ACC112 (cell line): Measurements from ENCODE around the gene NDEL1.

Experiments used
- H2AFZ ChIP-seq: fragments of 200-600 bp; sonication (generic); one replicate; pipeline ENCODE4 v1.6.0; 2017; ENCODE audit warnings: antibody characterized with exemption, low read length; ENCODE audit not compliant: unreplicated experiment
- H3K27ac ChIP-seq: fragments of 200-600 bp; sonication (generic); 2 replicates; pipeline ENCODE4 v1.5.1; 2014; ENCODE audit warnings: low read depth, mild to moderate bottlenecking, antibody characterized with exemption, low read length, moderate library complexity
- H3K27me3 ChIP-seq: fragments of 200-600 bp; sonication (generic); 2 replicates; pipeline ENCODE4 v1.6.1; 2014; ENCODE audit warnings: mild to moderate bottlenecking, antibody characterized with exemption, low read length, moderate library complexity, mixed read lengths; ENCODE audit not compliant: insufficient read depth
- H3K36me3 ChIP-seq: fragments of 200-600 bp; sonication (generic); 2 replicates; pipeline ENCODE4 v1.6.1; 2016; ENCODE audit warnings: mild to moderate bottlenecking, antibody characterized with exemption, low read length, moderate library complexity, mixed read lengths; ENCODE audit not compliant: insufficient read depth
- H3K4me1 ChIP-seq: fragments of 200-600 bp; sonication (generic); one replicate; pipeline ENCODE4 v1.6.1; 2016; ENCODE audit warnings: low read length, mixed read lengths; ENCODE audit not compliant: insufficient read depth, unreplicated experiment, control insufficient read depth
- H3K4me3 ChIP-seq: fragments of 200-600 bp; sonication (generic); 2 replicates; pipeline ENCODE4 v1.5.1; 2014; ENCODE audit warnings: mild to moderate bottlenecking, low read depth, low read length
- H3K79me2 ChIP-seq: fragments of 200-600 bp; sonication (generic); one replicate; pipeline ENCODE4 v1.6.0; 2016; ENCODE audit warnings: low read length; ENCODE audit not compliant: control insufficient read depth, unreplicated experiment, insufficient read depth

The NDEL1 gene

DNA sequence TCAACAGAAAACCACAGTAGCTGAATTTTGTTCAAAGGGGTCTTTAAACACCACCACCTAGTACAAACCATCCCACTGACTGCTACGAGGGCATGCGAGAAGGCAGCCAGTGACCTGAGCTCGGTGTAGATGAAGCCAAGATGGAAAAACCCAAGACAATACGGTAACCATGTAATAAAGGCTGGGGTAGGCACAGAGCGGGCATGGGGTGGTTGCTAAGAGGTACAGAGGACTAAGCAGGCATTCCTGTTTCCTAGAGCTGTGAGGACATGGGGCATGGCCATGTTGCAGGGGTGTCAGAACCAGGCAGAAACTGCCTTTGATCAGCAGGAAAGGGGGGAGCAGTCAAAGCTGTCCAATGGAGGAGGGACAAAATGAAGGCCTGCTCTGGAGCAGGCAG is 52.1 kb downstream of the NDEL1 start:
- Histone ChIP-seq H3K4me1 (peaks cover 16% of the 10 kb centered on the region), H3K36me3 (peaks cover 42% of the 10 kb centered on the region), H3K27ac (no peak overlapping the region), H3K79me2 (no peaks in the 10 kb centered on the region), H3K4me3 (no peak overlapping the region), H2AFZ (no peak overlapping the region), H3K27me3 (no peaks in the 10 kb centered on the region)

- no peaks in the 10 kb centered on the region for H3K27me3 ChIP-seq
- peak overlapping the region; percentile 65 for H3K27ac ChIP-seq
- no peaks in the 10 kb centered on the region for H3K79me2 ChIP-seq
- peaks cover 16% of the 10 kb centered on the region for H3K4me1 ChIP-seq
- H3K4me3 ChIP-seq: no peak overlapping the region
- no peak overlapping the region for H2AFZ ChIP-seq
- peaks cover 34% of the 10 kb centered on the region for H3K36me3 ChIP-seq
Observed at GRCh38 chr17:8488491-8488890, 52.8 kb downstream of the NDEL1 start.

- H3K36me3 ChIP-seq: peaks cover 30% of the 10 kb centered on the region
- no peaks in the 10 kb centered on the region for H3K27me3 ChIP-seq
Observed at GRCh38 chr17:8488901-8489300, 53.2 kb downstream of the NDEL1 start.

DNA sequence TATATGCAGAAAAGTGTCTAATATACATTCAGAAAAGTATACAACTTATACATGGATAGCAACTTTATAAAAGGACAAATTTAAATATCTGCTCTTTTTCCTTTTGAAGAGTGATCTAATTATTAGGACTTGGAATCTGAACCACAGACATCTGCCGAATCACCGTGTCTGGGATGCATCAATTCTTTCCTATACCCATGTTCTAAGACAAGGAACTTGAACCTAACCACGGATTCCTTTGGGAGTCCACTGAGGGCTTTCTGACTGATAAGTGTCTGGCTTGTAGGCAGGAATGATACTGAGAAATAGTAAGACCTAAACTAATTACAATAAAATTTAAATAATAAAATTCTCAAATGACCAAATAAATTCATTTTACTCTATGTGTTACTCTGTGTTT is 54.2 kb downstream of the NDEL1 start:
- peaks cover 16% of the 10 kb centered on the region for H3K4me1 ChIP-seq
- no peaks in the 10 kb centered on the region for H3K79me2 ChIP-seq
- H3K27me3 ChIP-seq: no peaks in the 10 kb centered on the region
- no peak overlapping the region for H3K27ac ChIP-seq
- H3K36me3 ChIP-seq: peaks cover 21% of the 10 kb centered on the region
- no peak overlapping the region for H3K4me3 ChIP-seq
- no peak overlapping the region for H2AFZ ChIP-seq

More at GRCh38 chr17:8488901-8489300, 53.2 kb downstream of the NDEL1 start:
- Histone ChIP-seq H3K79me2 (no peaks in the 10 kb centered on the region), H2AFZ (no peak overlapping the region), H3K4me3 (no peak overlapping the region), H3K4me1 (peaks cover 16% of the 10 kb centered on the region), H3K27ac (peak overlapping the region; percentile 65)

DNA sequence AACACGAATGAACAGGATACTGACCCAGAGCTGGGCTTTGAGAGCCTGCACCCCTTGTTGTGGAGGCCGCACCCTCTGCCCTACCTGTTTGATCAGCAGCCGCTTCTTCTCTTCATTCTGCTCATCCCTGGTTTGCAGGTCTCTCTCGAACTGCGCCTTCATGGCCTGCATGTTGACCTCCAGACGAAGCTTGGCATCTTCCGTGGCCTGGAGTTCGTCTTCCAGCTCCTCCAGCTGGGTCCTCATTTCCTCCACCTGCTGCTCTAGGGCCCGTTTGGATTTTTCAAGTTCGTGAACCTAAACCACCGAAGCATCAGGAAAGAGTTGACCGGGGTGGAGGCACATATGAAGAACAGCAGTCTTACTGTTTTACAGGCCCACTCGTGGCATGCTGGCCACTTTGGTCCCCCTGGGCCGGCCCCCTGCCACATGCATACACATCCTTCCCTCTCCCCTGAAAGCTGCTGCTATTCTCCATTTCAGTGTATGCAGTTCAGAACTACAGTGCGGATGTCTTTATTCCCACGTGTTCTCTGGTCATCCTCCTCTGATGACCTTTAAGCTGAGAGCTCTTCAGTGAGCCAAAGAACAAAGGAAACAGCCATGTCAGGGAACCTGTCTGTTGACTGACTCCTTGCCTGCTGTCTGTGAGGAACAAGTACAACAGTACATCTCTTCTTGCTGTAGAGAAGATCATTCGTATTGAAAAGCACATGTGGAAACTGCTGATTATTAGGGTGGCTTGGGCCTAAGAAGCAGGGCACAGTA is 54.8 kb downstream of the NDEL1 start:
- Histone ChIP-seq H3K27me3 (no peaks in the 10 kb centered on the region), H2AFZ (no peak overlapping the region), H3K4me1 (peaks cover 16% of the 10 kb centered on the region), H3K36me3 (peaks cover 17% of the 10 kb centered on the region), H3K27ac (no peak overlapping the region), H3K4me3 (no peak overlapping the region), H3K79me2 (no peaks in the 10 kb centered on the region)

- H3K27ac ChIP-seq: no peak overlapping the region
Observed at GRCh38 chr17:8492121-8492520, 56.4 kb downstream of the NDEL1 start.

GRCh38 chr17:8494021-8494420 is 58.3 kb downstream of the NDEL1 start:
- Histone ChIP-seq H3K79me2 (no peaks in the 10 kb centered on the region), H3K4me1 (peaks cover 9% of the 10 kb centered on the region), H3K27me3 (no peaks in the 10 kb centered on the region), H2AFZ (no peak overlapping the region), H3K4me3 (no peak overlapping the region), H3K36me3 (peaks cover 6% of the 10 kb centered on the region), H3K27ac (no peak overlapping the region)

More at GRCh38 chr17:8492121-8492520, 56.4 kb downstream of the NDEL1 start:
- Histone ChIP-seq H3K36me3 (peaks cover 9% of the 10 kb centered on the region), H3K27me3 (no peaks in the 10 kb centered on the region), H3K79me2 (no peaks in the 10 kb centered on the region), H3K4me1 (peaks cover 16% of the 10 kb centered on the region), H2AFZ (no peak overlapping the region), H3K4me3 (no peak overlapping the region)

DNA sequence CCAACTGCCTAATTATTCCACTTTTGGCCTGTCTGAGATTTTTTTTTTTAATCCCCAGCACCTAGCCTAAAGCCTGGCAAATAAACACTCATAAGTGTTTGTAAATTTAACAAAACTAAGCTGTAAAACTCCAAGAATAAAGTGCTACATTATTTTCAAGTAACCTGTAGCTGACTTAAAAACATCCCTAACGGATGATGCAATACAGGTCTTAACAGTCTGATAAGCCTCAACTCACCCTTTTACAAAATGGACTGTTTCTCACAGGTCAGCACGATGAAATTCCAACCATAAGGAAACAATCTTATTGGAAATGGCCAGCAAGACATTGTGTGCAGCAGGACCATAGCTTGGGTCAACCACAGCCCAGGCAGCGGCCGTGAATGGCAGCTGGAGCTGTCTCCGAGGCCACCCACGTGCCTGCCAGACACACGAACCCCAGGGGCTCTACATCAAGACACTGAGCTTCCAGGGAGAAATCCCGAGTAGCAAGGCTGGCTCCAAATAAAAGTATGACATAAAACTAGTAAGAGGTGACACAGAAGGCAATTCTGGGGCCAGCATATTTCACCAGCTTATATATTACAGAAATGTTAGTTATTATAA is 58.9 kb downstream of the NDEL1 start:
- no peak overlapping the region for H2AFZ ChIP-seq
- H3K4me1 ChIP-seq: peaks cover 3% of the 10 kb centered on the region
- no peaks in the 10 kb centered on the region for H3K79me2 ChIP-seq
- H3K27ac ChIP-seq: no peak overlapping the region
- peaks cover 6% of the 10 kb centered on the region for H3K36me3 ChIP-seq
- H3K4me3 ChIP-seq: no peak overlapping the region
- H3K27me3 ChIP-seq: no peaks in the 10 kb centered on the region

DNA sequence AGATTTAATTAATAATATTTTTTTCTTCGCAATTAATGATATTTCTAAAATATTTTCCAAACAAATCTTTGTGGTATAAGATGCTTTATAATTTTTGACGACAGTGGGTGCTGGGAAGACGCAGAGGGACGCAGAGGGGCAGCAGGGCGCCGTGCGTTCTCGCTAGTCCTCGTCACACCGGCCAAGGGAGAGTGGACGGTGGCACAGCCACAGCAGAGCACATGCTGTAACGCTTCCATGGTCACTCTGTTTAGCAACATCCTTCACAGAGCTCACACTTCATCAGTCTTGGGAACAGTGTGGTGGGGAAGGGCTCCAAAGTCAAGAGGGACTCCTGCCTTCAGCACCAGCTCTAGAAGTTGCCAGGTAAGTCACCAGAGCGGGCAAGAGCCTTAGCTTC is 60.4 kb downstream of the NDEL1 start:
- H3K27ac ChIP-seq: no peak overlapping the region
- H3K79me2 ChIP-seq: no peaks in the 10 kb centered on the region
- H3K4me3 ChIP-seq: no peak overlapping the region
- H2AFZ ChIP-seq: no peak overlapping the region
- H3K27me3 ChIP-seq: no peaks in the 10 kb centered on the region
- H3K4me1 ChIP-seq: no peaks in the 10 kb centered on the region
- peaks cover 10% of the 10 kb centered on the region; the same call in 1 of the 2 replicates for H3K36me3 ChIP-seq

DNA sequence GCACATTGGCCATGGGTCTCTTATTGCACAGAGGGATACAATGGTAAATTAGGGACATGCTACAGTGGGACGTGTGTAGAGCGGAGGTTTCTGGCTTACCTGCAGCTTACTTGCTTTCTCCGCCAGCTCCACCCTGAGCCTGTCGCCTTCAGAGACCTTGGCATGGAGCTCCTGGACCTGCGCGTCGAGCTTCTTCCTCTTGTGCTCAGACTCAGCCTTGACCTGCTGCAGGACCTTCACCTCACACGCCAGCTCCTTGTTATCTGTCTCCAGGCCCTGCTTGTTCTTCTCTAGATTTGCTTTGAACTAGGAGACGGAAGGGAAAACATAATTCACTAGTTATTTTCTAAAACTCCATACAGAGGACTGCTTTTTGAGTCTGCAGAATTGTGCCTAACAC is 63.5 kb downstream of the NDEL1 start:
- Histone ChIP-seq H3K4me3 (no peak overlapping the region), H3K79me2 (no peaks in the 10 kb centered on the region), H3K4me1 (no peaks in the 10 kb centered on the region), H3K27me3 (no peaks in the 10 kb centered on the region), H3K36me3 (peaks cover 10% of the 10 kb centered on the region; the same call in 1 of the 2 replicates), H2AFZ (no peak overlapping the region), H3K27ac (no peak overlapping the region)

GRCh38 chr17:8499614-8500013 is 63.9 kb downstream of the NDEL1 start:
- Histone ChIP-seq H3K27ac (no peak overlapping the region), H3K27me3 (no peaks in the 10 kb centered on the region), H3K4me3 (no peak overlapping the region), H3K4me1 (no peaks in the 10 kb centered on the region), H3K79me2 (no peaks in the 10 kb centered on the region), H2AFZ (no peak overlapping the region), H3K36me3 (peaks cover 10% of the 10 kb centered on the region; the same call in 1 of the 2 replicates)
